GM12892 (cell line): Measurements from ENCODE around the gene IL1RN.

Experiments used
- POLR2A ChIP-seq: IDR thresholded peaks from 2 replicates; pipeline ENCODE4 v1.6.1; 2011; ENCODE audit warnings: low read depth, low read length, control low read depth
- POLR2AphosphoS5 ChIP-seq: IDR thresholded peaks from 2 replicates; pipeline ENCODE4 v1.6.1; 2011; ENCODE audit warnings: low read depth, low read length, control low read depth

DNA sequence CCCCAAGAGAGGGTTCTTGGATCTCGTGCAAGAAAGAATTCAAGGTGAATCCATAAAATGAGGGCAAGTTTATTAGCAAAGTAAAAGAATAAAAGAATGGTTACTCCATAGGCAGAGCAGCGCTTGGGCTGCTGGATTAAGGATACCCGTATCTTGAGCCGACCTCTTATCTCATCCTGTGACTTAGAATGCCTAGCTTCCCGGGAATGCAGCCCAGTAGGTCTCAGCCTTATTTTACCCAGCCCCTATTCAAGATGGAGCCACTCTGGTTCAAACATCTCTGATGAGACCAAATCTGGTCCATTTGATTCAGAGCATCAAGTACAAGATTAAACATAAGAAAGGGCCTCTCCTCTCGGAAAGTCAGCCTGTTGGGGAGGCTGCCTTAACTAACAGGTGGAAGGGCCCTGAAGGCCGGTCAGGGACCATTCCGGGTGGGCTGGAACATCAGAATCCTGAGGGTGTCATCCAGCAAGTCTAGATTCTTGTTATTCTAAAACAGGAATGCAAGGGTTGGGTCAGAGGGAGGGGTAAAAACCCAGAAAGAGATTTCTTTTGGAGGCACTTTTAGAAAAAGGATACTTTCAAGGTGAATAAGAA, 52.1 kb downstream of the IL1RN start:
- TF ChIP-seq POLR2A (no peak), POLR2AphosphoS5 (no peak)
